Right lung (tissue), 5 donors: Measurements from ENCODE around the gene KNSTRN. TPM values are rescaled to one million over a fixed set of nuclear protein-coding genes. Genes with fewer than 3 reads are reported as not detected.

Experiments used
- DNase-seq, 2 donors: peaks; one replicate each; pipeline ENCODE4 v3.0.0-alpha.2; 2013
- polyA plus RNA-seq, 5 donors: library from polyadenylated mRNA; unstranded; fragments of 120-200 nt; gene quantifications; one replicate each; pipeline versions ENCODE4 v1.2.1 to v1.2.3, GENCODE V29; 2013; ENCODE audit warnings: inconsistent platforms in 1 of 5, low replicate concordance in 1 of 5; ENCODE audit not compliant: insufficient read length in 5 of 5, insufficient read depth in 1 of 5

Gene KNSTRN
- polyA plus RNA-seq, 5 donors = 22.7 to 48.8 (median 33.0) TPM

DNA sequence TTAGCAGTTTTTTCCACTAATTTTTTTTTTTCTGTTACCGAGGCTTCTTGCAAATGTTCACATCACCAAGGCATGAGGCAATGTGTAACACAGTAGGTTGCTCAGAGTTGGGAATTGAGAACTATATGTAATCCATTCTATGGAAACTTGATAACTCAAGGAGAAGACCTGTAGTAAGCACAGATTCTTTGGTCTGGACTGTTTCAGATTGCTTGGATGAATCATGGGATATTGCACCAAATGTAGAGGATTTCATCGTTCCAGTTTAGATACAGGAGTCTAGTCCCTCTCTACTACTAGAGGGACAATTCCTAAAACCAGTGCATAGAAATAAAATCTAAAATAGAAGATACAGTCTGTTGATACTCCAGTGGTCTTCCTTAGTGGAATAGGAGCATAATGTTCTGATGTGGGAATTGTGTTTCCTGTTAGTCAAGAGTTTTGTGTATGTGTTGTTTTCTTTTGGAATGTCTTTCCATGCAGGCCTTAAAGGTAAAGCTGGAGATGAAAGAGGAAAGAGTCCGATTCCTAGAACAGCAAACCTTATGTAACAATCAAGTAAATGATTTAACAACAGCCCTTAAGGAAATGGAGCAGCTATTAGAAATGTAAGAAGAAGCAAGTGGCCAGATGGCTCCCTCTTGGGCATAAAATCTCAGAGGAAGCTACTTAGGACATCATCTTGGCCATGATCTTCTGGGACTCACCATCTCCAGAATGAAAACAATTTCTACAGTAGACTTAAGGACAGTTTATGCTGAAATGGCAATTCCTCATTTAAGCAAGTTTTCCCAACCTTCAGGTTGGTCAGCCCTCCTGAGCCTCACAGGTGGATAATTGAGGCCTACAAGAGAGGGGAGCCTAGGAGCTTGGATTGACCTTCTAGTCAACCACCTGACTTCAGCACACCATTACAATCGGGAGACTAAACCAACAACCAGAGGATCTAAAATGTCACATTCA, 10.7 kb downstream of the KNSTRN start:
- no peak for DNase-seq

DNA sequence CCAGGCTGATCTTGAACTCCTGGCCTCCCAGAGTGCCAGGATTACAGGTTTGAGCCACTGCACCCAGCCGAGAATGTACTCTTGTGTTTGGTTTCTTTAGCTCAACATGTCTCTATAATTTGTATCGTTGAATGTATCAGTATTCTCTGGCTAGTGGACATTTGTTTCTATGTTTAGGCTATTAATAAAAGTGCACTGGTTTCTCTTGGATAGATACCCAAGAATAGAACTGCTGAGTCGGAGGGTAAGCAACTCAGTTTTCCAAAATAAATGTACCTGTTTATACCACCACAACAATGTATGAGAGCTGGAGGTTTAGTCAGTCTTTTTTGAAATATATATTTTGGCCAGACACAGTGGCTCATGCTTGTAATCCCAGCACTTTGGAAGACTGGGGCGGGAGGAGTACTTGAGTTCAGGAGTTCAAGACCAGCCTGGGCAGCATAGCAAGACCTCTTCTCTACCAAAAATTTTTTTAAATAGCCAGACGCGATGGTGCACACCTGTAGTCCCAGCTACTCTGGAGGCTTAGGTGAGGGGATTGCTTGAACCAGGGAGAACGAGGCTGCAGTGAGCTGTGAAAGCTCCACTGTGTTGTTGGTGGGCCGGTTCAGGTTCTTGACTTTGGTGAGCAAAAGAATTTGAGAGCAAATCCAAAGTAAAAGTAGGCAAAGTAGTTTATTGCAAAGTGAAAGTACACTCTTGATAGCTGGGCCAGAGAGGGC, 15.3 kb downstream of the KNSTRN start:
- no peak for DNase-seq

DNA sequence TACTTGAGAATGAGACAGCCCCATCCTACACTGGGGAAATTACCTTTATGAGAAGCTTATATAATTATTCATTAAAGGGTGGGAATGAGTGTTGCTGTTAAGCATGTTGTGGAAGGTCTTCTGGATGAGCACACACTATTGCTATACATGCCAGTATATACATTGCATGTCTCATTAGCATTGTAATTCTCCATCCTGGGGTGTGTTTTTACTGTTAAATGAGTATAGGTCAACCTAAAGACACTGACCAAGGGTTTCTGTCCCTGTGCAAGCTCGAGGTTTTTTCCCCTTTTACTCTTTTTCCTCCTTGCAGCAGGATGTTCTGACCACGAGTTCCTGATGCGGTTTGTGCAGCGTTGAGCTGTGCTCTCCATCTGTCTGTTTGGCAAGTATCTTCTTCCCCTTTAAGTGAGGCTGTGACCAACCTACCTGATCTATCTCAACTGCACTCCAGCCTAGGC, 15.9 kb downstream of the KNSTRN start:
- no peak for DNase-seq

DNA sequence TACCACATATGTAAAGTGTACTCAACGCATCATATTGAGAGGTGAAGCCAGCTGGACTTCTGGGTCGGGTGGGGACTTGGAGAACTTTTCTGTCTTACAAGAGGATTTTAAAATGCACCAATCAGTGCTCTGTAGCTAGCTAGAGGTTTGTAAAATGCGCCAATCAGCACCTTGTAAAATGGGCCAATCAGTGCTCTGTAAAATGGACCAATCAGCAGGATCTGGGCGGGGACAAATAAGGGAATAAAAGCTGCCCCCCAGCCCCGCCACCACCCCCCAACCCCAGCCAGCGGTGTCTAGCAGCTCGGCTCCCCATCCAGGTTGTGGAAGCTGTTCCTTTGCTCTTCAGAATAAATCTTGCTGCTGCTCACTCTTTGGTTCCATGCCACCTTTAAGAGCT, 16.8 kb downstream of the KNSTRN start:
- DNase-seq = no peak

DNA sequence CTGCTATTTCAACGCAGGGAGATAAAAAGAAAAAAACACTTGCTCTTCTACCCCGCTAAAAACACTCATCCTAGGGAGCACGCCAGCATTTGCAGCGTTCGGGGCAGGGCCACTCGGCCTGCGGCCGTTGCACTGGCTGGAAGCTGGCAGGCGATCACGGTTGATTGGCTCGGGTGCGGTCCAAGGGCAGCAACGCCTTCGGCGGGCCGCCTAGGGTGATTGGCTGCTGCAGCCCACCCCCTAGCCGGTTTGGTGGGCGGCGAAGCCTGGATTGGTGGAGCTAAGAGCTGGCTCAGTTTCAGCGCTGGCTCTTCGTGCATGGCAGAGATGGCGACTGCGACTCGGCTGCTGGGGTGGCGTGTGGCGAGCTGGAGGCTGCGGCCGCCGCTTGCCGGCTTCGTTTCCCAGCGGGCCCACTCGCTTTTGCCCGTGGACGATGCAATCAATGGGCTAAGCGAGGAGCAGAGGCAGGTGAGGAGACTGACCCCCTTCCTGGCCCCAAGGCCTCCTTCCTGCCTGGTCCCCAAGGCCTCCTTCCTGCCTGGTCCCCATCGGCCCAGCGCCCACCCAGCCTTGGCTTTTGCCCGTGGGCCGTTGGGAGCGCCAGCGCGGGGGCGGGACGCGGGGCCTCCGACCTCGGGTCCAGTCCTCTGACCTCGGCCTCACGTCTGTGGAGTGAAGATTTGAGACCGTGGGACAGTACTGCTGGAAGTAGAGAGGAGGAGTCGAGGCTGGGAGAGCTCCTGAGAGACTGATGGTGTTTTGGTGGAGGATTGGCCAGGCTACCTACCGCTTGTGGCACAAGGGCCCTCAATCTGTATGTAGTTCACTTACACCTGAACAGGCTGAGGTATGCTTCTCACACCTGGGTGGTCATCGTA, 23.2 kb downstream of the KNSTRN start, which contains the start of gene IVD:
TSS of gene IVD (plus strand) at position 295 of the 881 bp plus-strand sequence. CDS start at position 328, 33 bp downstream.
- DNase-seq = peak; percentile 93 to 94

DNA sequence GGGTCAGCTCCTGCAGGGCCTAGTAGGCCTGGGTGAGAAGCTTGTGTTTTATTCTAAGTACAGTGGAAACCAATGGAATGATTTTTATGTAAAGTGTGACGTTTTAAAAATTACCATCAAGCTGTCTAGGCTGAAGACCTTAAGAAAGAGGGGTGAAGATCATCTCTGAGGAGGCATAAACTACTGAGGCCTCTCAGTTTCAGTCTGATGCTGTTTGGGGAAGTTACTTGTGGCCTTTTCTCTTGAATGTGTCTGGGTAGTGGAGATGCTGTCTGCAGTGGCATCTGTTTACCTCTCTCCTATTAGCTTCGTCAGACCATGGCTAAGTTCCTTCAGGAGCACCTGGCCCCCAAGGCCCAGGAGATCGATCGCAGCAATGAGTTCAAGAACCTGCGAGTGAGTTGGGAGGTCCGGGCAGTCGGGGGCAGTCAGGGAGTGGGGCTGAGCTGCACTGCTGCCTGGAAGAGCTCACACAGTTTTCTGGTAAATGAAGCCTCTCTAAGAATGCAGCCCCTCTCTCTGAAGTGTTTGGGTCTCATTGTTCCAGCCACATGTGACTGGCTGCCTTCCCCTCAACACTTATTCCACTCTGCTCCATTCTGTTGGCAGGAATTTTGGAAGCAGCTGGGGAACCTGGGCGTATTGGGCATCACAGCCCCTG, 24.9 kb downstream of the KNSTRN start:
- no peak for DNase-seq

DNA sequence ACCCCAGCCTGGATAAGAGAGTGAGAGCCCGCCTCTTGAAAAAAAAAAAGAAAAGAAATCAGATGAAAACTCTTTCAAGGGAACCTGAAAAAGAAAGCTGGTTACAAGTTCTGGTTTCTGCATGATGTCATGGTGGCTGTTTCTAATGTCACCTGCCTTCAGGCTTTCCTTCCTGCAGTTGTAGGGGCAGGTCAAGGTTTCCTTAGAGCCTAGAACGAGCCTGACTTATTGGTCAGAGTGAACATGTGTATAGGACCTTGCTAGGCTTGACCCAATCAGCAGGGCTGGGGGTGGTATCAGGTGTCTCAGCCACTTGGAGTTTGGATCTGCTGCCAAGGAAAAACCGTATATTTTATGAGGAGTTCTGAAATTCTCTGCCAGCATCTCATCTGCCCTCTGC, 26.8 kb downstream of the KNSTRN start:
- DNase-seq = no peak

DNA sequence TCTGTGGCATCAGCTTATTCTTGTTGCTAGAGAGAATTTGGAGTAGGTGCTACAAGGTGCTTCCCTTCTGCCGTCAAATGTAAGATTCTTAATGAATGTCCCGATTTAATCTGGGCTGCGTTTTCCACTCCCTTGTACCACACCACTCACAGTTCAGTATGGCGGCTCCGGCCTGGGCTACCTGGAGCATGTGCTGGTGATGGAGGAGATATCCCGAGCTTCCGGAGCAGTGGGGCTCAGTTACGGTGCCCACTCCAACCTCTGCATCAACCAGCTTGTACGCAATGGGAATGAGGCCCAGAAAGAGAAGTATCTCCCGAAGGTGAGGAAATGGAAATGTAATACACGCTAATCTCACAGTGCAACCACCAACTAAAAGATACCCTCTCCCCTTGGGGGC, 28.0 kb downstream of the KNSTRN start:
- DNase-seq = no peak

DNA sequence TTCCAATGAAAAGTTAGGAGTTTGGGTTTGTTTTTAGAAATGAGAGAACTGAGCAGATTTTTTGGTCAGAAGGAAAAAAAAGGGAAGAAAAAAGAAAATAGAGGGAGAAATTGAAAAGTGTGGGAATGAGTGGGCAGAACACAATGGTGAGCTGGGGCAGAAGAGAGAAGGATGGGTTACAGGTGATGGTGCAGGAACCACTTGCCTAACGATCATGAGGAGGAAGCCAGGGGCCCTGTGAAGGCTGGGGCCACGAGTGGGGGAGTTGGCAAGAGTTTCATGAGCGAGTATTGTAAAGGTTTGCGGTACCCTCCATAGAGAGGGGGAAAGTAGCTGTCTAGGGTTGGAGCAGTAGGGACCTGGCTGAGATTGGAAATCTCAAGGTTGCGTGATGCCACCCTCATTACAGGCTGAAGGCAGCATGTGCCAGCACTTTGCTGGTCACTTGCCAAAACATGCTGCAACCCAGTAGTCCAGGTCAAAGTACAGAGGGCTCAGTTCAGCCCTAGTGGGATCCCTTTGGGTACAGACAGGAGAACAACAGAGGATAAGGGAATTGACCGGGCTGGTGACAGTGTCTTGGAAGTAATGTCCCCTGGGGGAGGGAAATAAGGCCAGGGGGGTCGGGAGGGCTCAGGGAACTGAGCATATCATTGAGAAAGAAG, 29.7 kb downstream of the KNSTRN start:
- DNase-seq = no peak

DNA sequence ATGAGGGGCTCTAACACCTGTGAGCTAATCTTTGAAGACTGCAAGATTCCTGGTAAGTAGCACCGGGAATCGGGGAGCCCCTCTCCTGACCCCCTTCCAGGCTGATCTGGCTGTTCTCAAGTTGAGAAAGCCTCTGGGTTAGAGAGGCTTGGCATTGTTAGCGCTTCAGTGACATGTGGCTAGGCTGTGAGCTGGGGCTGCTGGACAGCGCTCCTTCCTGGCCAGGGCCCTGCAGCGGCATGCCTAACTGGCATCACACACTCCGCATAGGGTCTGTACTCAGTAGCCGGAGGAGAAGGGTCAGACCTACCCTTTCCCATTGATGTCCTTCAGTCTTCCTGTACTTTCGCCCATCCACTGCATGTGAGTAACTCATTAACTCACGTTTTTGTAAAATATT, 30.5 kb downstream of the KNSTRN start:
- no peak for DNase-seq

DNA sequence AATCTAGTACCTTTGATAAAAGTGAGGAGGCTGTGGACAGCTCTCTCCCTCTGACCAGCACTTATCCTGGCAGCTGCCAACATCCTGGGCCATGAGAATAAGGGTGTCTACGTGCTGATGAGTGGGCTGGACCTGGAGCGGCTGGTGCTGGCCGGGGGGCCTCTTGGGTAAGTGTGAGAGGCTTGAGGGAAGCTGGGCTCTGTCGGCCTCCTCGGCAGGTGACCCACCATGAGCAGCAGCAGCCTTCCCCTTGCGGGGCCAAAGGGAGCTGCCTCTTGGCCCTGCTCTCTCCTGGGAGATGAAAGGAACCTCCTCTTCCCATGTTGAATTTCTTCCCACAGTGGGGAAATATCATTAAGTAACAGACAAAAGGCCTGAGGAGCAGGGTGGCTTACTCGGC, 32.3 kb downstream of the KNSTRN start:
- no peak for DNase-seq

DNA sequence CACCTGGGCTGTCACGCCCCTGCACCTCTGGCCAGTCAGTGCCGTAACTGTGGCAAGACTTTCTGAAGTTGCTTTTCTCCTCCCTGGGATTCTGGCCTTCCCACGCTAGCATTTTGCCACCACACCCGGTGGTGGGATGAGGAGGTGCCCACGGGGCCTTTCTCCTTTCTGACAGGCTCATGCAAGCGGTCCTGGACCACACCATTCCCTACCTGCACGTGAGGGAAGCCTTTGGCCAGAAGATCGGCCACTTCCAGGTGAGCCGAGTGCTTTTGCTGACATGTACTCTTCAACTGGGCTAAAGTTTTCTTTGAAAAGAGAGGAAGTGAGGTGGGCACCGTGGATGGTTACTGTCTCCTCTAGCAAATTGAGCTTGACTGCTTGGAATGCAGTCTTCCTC, 32.7 kb downstream of the KNSTRN start:
- DNase-seq = no peak

DNA sequence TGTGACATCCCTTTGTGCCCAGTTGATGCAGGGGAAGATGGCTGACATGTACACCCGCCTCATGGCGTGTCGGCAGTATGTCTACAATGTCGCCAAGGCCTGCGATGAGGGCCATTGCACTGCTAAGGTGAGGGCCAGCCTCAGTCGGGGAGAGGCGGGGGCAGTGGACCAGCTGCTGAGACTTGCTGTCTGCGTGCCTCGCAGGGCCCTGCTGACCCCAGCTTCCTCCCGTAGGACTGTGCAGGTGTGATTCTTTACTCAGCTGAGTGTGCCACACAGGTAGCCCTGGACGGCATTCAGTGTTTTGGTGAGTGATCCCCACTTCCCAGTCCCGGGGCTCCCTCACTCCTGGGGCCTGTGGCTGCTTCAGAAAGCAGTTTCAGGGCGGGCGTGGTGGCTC, 33.5 kb downstream of the KNSTRN start:
- no peak for DNase-seq

DNA sequence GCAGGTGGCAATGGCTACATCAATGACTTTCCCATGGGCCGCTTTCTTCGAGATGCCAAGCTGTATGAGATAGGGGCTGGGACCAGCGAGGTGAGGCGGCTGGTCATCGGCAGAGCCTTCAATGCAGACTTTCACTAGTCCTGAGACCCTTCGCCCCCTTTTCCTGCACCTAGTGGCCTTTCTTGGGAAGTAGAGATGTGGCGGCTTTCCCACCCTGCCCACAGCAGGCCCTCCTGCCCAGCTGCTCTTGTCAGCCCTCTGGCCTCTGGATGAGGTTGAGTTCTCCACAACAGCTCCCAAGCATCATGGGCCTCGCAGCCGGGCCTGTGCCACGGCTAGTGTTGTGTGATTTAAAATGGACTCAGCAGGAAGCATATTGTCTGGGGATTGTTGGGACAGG, 35.6 kb downstream of the KNSTRN start:
- no peak for DNase-seq

DNA sequence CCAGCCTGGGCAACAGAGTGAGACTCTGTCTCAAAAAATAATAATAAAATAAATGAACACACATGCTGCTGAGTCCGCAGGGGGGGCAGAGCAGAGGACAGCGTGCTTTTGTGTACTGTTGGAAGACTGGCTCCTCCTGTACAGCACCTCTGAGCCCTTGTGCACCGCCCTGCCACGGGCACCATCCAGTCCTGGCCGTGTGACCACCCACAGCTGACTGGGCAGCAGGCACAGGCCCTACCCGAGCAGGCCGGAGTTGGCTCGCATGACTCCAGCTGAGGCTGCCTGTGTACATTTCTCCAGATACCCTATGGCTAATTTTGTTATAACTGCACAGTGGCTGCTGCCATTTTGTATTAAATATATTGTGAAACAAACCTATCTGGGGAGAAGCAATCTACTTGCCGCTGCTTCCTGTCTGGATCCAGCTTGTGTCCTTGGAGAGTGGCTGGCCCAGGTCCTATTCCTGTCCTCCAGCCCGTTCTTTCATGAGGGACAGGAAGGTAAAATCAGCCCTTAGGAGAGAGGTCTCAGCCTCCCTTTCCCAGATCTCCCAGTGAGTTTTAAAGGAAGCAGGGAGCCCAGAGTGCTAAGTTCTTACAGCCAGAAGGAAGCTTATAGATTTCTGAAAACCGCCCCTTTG, 37.7 kb downstream of the KNSTRN start:
- no peak for DNase-seq

DNA sequence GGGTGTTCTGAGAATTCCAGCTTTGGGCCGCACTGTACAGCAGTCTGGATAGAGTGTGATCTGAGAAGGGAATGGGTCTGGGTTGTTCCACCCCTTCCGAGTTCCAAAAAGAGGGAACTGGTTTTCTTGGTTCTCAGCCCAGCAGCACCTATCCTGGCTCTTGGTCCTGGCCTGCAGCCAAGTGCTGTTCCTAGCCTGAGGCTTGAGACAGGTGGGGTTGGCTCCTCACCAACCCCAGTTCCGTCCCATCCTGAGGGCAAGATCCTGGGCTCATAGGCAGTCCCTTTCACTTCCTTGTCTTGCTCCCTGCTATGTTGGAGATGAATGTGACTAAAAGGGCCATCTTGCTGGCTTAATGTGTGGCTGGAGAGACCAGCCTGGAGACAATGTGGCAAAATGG, 38.3 kb downstream of the KNSTRN start:
- no peak for DNase-seq

DNA sequence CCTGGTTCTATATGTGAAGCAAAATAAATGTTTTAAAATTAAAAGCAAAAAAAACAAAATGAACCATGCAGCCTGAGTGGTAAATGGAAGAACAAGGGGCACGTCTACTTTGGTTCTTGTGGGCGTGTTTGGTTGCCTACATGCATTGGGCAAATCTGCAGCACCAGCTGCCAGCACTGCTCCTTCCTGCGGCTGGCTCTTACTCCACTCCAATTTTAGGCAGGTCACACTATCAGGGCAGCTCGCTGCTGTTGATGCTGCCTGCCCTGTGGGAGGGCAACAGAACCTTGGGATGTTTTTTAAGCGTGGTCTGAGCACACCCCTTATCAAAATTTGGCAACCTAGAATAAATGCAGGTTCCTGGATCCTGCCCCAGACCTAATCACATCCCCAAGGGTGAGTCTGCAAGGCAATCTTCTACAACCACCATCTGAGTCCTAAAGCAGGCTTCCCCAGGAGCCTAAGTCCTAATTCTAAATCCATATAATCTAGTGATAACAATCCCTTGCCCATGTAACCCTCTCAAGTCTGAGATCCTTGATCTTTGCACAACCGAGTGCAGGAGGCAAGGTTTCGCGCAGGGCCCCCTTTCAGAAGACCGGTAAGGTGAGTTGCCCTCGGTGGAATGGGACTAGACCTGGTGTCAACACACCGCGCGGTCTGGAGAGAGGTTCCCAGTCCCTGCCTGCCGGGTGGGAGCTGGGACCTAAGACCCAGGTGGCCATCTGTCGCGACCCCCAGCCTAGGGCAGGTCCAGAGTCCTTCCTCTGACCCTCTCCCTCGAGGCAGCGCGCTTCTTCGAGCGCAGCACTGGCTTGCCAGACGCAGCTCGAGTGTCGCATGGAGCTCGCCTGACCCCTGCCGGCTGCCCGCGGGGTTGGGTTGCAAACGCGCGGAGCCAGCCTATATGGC, 39.0 kb downstream of the KNSTRN start:
- peak in 1 of 2 donors; percentile 67 for DNase-seq

DNA sequence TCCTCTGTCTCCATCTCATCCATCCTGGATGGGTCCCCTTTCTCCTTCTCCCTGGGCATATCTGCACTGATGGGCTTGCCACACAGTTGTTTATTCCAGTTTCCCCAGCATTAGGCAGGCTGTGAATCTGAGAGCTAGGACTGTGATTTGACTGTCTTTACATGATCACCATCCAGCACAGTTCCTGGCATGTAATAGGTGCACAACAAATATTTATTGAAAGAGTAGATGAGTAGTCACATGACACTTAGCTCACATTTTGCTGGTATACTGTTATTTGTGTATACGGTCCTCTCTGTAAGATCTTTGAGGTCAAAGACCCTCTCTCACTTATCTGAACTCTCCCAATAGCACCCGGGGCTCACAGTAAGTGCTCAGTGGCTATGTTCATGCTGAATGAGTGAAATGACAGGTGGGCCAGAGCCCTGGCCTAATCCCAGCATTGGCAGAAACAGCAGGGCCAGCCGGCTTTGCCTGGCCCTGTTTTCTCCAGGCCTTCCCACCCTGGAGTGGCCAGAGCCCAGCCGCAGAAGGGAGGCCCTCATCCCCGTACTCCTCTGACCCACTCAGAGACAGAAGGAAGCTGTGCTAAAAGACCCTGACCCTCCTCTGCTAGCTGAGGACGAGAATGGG, 42.1 kb downstream of the KNSTRN start:
- DNase-seq = no peak

DNA sequence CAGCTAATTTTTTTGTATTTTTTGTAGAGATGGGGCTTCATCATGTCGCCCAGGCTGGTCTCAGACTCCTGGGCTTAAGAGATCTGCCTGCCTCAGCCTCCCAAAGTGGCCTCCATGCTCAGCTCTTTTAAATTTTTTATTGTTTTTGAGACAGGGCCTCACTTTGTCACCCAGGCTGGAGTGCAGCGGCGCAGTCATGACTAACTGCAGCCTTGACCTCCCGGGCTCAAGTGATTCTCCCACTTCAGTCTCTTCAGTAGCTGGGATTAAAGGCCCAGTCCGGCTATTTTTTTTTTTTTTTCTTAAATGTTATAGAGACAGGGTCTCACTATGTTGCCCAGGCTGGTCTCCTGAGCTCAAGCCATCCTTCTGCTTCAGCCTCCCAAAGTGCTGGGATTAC, 43.2 kb downstream of the KNSTRN start:
- DNase-seq = no peak
